ENCODE measurements around the gene PCP4L1.

Gene PCP4L1

GRCh38 chr1:161258439-161259344 lies at the start of gene PCP4L1:
Gene PCP4L1 (plus strand): TSS chr1:161258745. CDS start chr1:161258975, 230 bp downstream.
- no peak for TF ChIP-seq CTCF (conservative IDR thresholded peaks at IDR 0.05; ENCODE audit: low read depth, low read length)
- H3K4me3 ChIP-seq (ENCODE audit: low read depth, low read length): peak within 1 kb of the TSS; percentile 57
- DNase-seq (ENCODE audit: low read depth): peak; percentile 78

GRCh38 chr1:161209790-161210409 lies 48.6 kb upstream of the PCP4L1 start:
- TF ChIP-seq CTCF (conservative IDR thresholded peaks at IDR 0.05; ENCODE audit: low read depth, low read length): peak; percentile 98

GRCh38 chr1:161214369-161214768 lies 44.2 kb upstream of the PCP4L1 start:
- no peak for TF ChIP-seq CTCF (conservative IDR thresholded peaks at IDR 0.05; ENCODE audit: low read depth, low read length)
- no peak for DNase-seq (ENCODE audit: low read depth)
- no peak overlapping the region for H3K4me3 ChIP-seq (ENCODE audit: low read depth, low read length)

More at GRCh38 chr1:161209790-161210409, 48.6 kb upstream of the PCP4L1 start:
- DNase-seq (ENCODE audit: low read depth): peak; percentile 84
- H3K4me3 ChIP-seq (ENCODE audit: low read depth, low read length): no peak overlapping the region

- TF ChIP-seq CTCF (conservative IDR thresholded peaks at IDR 0.05; ENCODE audit: low read depth, low read length): no peak
- DNase-seq (ENCODE audit: low read depth): no peak
- H3K4me3 ChIP-seq (ENCODE audit: low read depth, low read length): no peak within 1 kb of the TSS
Measured at GRCh38 chr1:161215076-161215475, 43.5 kb upstream of the PCP4L1 start, which contains the start of gene FCER1G. Gene FCER1G (plus strand): TSS chr1:161215295. CDS start chr1:161215322, 27 bp downstream.

GRCh38 chr1:161216945-161217712 lies 41.4 kb upstream of the PCP4L1 start:
- H3K4me3 ChIP-seq (ENCODE audit: low read depth, low read length): no peak overlapping the region
- no peak for TF ChIP-seq CTCF (conservative IDR thresholded peaks at IDR 0.05; ENCODE audit: low read depth, low read length)
- DNase-seq (ENCODE audit: low read depth): peak; percentile 95

- H3K4me3 ChIP-seq (ENCODE audit: low read depth, low read length): no peak overlapping the region
- TF ChIP-seq CTCF (conservative IDR thresholded peaks at IDR 0.05; ENCODE audit: low read depth, low read length): no peak
- DNase-seq (ENCODE audit: low read depth): no peak
Measured at GRCh38 chr1:161217831-161218230, 40.7 kb upstream of the PCP4L1 start.
